Neural crest cell (in vitro differentiated cells): ENCODE measurements around the gene SIRT4. TPM values are rescaled to one million over a fixed set of nuclear protein-coding genes. Genes with fewer than 3 reads are reported as not detected.

Experiments used
- DNase-seq: peaks from one replicate; pipeline ENCODE4 v3.0.0; 2021; ENCODE audit warnings: low read depth, mixed read lengths, low spot score
- H3K27ac Mint-ChIP-seq: one replicate; pipeline ENCODE4 v1.8.0; 2021; ENCODE audit warnings: mild to moderate bottlenecking, mixed read lengths; ENCODE audit not compliant: unreplicated experiment
- H3K27me3 Mint-ChIP-seq: 2 replicates; pipeline ENCODE4 v1.8.0; 2021; ENCODE audit warnings: low read depth, mild to moderate bottlenecking, mixed read lengths
- H3K36me3 Mint-ChIP-seq: 2 replicates; pipeline ENCODE4 v1.8.0; 2021; ENCODE audit warnings: low read depth, mild to moderate bottlenecking, mixed read lengths
- H3K4me1 Mint-ChIP-seq: 2 replicates; pipeline ENCODE4 v1.8.0; 2021; ENCODE audit warnings: mixed read lengths
- H3K4me3 Mint-ChIP-seq: one replicate; pipeline ENCODE4 v1.8.0; 2021; ENCODE audit warnings: mild to moderate bottlenecking, mixed read lengths
- H3K9me3 Mint-ChIP-seq: 2 replicates; pipeline ENCODE4 v1.8.0; 2021; ENCODE audit warnings: mixed read lengths
- CTCF ChIP-seq: fragments of 200-600 bp; sonication (generic); conservative IDR thresholded peaks from 2 replicates; pipeline ENCODE4 v1.5.0; 2021; ENCODE audit warnings: antibody characterized with exemption, mild to moderate bottlenecking
- total RNA-seq: library from RNA; stranded (reverse); gene quantifications from 2 replicates; pipeline ENCODE4 v1.2.1, GENCODE V29; 2021

The SIRT4 gene
- total RNA-seq, 1 donor from 2014 or later: 1.7 TPM

GRCh38 chr12:120264086-120264903 lies 37.8 kb upstream of the SIRT4 start:
- TF ChIP-seq CTCF: no peak
- Mint-ChIP-seq H3K9me3 (no peaks in the 10 kb centered on the region), H3K36me3 (no peaks in the 10 kb centered on the region), H3K4me3 (peak overlapping the region; percentile 92), H3K27me3 (peaks cover 3% of the 10 kb centered on the region), H3K4me1 (peaks cover 53% of the 10 kb centered on the region), H3K27ac (peak overlapping the region; percentile 3)
- no peak for DNase-seq

DNA sequence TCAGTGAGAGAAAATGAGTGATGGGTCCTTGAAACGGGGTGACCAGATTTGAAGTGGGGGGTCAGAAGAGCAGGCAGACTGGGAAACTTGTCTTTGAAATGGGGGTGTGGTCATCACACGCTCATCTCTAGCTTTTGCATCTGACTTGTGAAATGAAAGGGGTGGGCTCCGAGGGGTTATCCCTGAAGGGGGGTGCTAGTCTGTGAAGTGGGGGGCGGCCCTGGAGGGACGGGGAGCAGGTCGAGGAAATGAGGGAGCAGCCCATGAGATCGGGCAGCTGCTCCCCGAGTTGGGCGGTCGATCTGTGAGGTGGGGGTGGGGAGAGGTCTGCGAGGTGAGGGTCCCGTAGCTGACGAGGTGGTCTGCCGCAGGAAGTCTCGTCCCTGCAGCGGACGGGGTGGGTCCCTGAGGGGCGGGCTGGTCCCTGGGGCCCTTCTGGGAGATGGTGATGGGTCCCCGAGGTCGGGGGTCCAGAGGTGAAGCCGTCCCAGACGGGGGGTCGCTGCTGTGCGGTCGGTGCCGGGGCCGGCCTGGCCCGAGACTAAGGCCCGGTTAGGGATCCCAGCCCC lies 37.1 kb upstream of the SIRT4 start:
- Mint-ChIP-seq H3K27ac (peak overlapping the region; percentile 3), H3K27me3 (peaks cover 3% of the 10 kb centered on the region), H3K36me3 (no peaks in the 10 kb centered on the region), H3K4me3 (peak overlapping the region; percentile 92), H3K4me1 (peaks cover 47% of the 10 kb centered on the region), H3K9me3 (no peaks in the 10 kb centered on the region)
- no peak for DNase-seq
- no peak for TF ChIP-seq CTCF

DNA sequence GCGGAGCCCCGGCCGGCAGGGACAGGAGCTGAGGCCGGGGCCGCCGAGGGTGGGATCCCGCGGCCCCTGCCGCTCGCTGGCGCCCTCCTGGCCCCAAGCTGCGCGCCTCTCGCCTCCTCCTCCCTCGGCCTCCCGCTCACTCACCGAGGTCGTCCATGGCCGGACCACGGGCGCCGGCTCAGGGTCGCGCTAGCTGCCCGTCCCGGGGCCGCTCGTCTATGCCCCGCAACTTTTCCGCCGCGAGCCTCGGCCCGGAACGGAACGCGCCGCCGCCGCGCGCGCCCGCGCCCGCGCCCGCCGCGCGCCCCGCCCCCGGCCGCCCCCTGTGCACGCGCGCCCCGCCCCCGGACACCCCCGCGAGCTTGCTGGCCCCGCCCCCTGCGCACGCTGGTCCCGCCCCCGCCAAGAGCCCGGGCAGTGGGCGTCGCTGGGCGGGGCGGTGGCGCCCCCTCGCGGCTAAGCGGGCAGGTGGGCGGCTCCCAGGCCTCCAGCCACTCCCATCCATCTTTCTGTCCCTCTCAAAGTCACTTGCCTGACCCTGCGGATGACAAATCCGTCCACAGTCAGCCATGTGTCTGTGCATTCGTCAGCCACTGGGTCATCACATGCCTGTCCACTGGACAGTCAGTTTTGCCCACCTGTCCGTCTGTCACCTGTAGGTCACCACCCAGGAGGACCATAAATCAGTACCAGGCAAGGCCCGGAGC lies 36.5 kb upstream of the SIRT4 start, which contains the start of gene PXN:
TSS of gene PXN (minus strand) at position 258 of the 707 bp plus-strand sequence. CDS start at position 157, 101 bp downstream.
- Mint-ChIP-seq H3K27ac (peak within 1 kb of the TSS; percentile 12), H3K36me3 (no peaks in the 10 kb centered on the region), H3K27me3 (peaks cover 3% of the 10 kb centered on the region), H3K4me3 (peak within 1 kb of the TSS; percentile 92), H3K9me3 (no peaks in the 10 kb centered on the region), H3K4me1 (peaks cover 47% of the 10 kb centered on the region)
- DNase-seq: peak; percentile 92
- TF ChIP-seq CTCF: peak; percentile 87

DNA sequence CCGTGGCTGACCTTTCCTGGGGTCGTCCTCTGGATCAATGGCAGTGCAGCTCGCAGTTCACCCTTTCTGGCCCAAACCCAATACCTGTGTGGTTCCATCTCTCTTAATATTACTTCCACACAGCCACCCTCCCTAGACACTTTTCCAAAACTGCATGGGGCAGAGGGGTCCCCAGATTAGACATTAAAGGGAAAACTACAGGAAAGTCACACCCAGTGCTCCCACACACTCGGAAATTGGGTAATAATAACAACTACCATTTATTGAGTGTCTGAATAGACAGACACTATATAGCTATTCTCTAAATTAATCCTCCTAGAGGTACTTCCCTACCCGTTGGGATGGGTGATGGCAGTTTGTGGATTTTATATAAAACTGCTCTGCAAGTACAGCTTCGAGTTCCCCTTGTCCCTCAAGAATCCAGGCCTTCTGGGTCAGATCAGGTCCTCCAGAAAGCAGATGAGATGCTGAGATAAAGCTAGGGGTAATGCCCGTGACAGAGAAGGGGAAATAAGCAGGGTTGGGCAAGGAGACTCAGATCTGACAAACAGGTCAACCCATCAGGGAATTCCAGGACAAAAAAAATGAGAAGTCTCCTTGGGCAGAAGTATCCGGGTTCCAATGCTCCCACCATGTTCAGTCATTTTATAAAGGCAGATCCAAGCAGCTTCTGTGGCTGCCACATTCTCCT lies 35.8 kb upstream of the SIRT4 start:
- peaks cover 41% of the 10 kb centered on the region for H3K4me1 Mint-ChIP-seq
- DNase-seq: no peak
- no peak for TF ChIP-seq CTCF
- peak overlapping the region; percentile 89 for H3K4me3 Mint-ChIP-seq
- H3K36me3 Mint-ChIP-seq: no peaks in the 10 kb centered on the region
- no peaks in the 10 kb centered on the region for H3K9me3 Mint-ChIP-seq
- H3K27ac Mint-ChIP-seq: peak overlapping the region; percentile 12
- peaks cover 3% of the 10 kb centered on the region for H3K27me3 Mint-ChIP-seq

DNA sequence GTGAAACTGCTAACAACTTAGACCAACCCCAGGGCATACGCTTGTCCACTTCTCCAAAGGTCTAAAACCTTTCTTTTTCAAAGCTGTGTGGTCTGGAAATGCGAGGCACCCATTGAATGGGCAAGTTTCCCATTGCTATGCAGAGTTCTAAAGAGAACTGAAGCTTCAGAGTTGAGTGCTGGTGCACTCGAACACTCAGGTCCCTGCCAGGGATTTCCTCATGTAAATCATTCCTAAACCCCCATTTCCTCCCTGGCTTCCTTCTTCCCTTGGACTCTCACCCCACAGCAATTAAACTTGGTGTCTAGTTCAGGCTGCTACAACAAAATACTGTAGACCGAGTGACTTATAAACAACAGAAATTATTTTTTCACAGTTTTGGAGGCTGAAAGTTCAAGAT lies 34.4 kb upstream of the SIRT4 start:
- H3K27me3 Mint-ChIP-seq: peaks cover 3% of the 10 kb centered on the region
- H3K9me3 Mint-ChIP-seq: no peaks in the 10 kb centered on the region
- H3K4me3 Mint-ChIP-seq: peak overlapping the region; percentile 31
- DNase-seq: no peak
- H3K27ac Mint-ChIP-seq: no peak overlapping the region
- TF ChIP-seq CTCF: no peak
- H3K4me1 Mint-ChIP-seq: peaks cover 27% of the 10 kb centered on the region
- H3K36me3 Mint-ChIP-seq: no peaks in the 10 kb centered on the region
